Activated T-helper 1 cell treated with Interleukin-2 at 50 U/mL for 16 hours (primary cell): ENCODE measurements around the gene ZBTB20.

Source experiments
- DNase-seq: peaks from one replicate; pipeline ENCODE4 v3.0.0-alpha.2; 2020; ENCODE audit warnings: low read depth

The ZBTB20 gene

GRCh38 chr3:114440700-114441099, 706.4 kb downstream of the ZBTB20 start:
- DNase-seq = no peak

GRCh38 chr3:114439284-114439683, 707.8 kb downstream of the ZBTB20 start:
- no peak for DNase-seq

- DNase-seq = no peak
Measured at GRCh38 chr3:114437897-114438296, 709.2 kb downstream of the ZBTB20 start.

- DNase-seq = no peak
Measured at GRCh38 chr3:114436182-114436581, 710.9 kb downstream of the ZBTB20 start.

GRCh38 chr3:114435386-114436115, 711.5 kb downstream of the ZBTB20 start:
- DNase-seq = no peak

GRCh38 chr3:114432310-114432709, 714.8 kb downstream of the ZBTB20 start:
- no peak for DNase-seq

- no peak for DNase-seq
Measured at GRCh38 chr3:114428044-114428595, 719.0 kb downstream of the ZBTB20 start.

- DNase-seq = no peak
Measured at GRCh38 chr3:114427285-114428043, 719.6 kb downstream of the ZBTB20 start.

- no peak for DNase-seq
Measured at GRCh38 chr3:114424337-114424736, 722.8 kb downstream of the ZBTB20 start.

- DNase-seq = no peak
Measured at GRCh38 chr3:114421204-114421603, 725.9 kb downstream of the ZBTB20 start.

- DNase-seq = no peak
Measured at GRCh38 chr3:114420072-114420471, 727.0 kb downstream of the ZBTB20 start.

GRCh38 chr3:114418724-114419543, 728.2 kb downstream of the ZBTB20 start:
- DNase-seq = no peak

- no peak for DNase-seq
Measured at GRCh38 chr3:114418107-114418506, 729.0 kb downstream of the ZBTB20 start.

GRCh38 chr3:114417675-114418074, 729.4 kb downstream of the ZBTB20 start:
- no peak for DNase-seq

GRCh38 chr3:114417265-114417664, 729.8 kb downstream of the ZBTB20 start:
- DNase-seq = no peak

- no peak for DNase-seq
Measured at GRCh38 chr3:114411811-114412803, 735.0 kb downstream of the ZBTB20 start.

- DNase-seq = no peak
Measured at GRCh38 chr3:114411190-114411668, 735.9 kb downstream of the ZBTB20 start.

GRCh38 chr3:114408736-114409670, 738.1 kb downstream of the ZBTB20 start:
- DNase-seq = no peak

GRCh38 chr3:114406922-114407321, 740.2 kb downstream of the ZBTB20 start:
- no peak for DNase-seq

GRCh38 chr3:114406286-114406685, 740.8 kb downstream of the ZBTB20 start:
- no peak for DNase-seq
